Lower lobe of right lung (tissue), 2 donors: ENCODE measurements around the gene ASB5. TPM values are rescaled to one million over a fixed set of nuclear protein-coding genes. Genes with fewer than 3 reads are reported as not detected.
"Not testable (repeated sequence)": the region's sequence is repeated elsewhere in the genome, so short reads cannot be mapped to it uniquely, and the experiment has no call there.

ENCODE experiments used
- ATAC-seq, 2 donors: fragments of 200-7000 bp; cut with Tn5 transposase; one replicate each; pipeline ENCODE4 v1.9.1; 2020 to 2022; ENCODE audit warnings: mild to moderate bottlenecking in 2 of 2, moderate library complexity in 2 of 2
- DNase-seq: peaks from one replicate; pipeline ENCODE4 v3.0.0-alpha.2; 2020
- H3K27ac ChIP-seq: fragments of 200-600 bp; one replicate; pipeline ENCODE4 v1.8.0; 2022
- H3K27me3 ChIP-seq: fragments of 200-600 bp; one replicate; pipeline ENCODE4 v1.8.0; 2022; ENCODE audit warnings: low read depth
- H3K36me3 ChIP-seq: fragments of 200-600 bp; one replicate; pipeline ENCODE4 v1.8.0; 2022; ENCODE audit warnings: mild to moderate bottlenecking
- H3K4me1 ChIP-seq: fragments of 200-600 bp; one replicate; pipeline ENCODE4 v1.8.0; 2022
- H3K4me3 ChIP-seq: fragments of 200-600 bp; one replicate; pipeline ENCODE4 v1.8.0; 2022; ENCODE audit warnings: mild to moderate bottlenecking
- H3K9me3 ChIP-seq: fragments of 200-600 bp; one replicate; pipeline ENCODE4 v1.8.0; 2022
- intact Hi-C: fragments of 100-400 bp; cut with DNase I; formaldehyde crosslinking; loops from one replicate; pipeline ENCODE4 v1.11.0; 2022
- total RNA-seq: library from RNA; stranded (reverse); fragmentation: NEBNext Ultra II Directional; extraction: Animal tissue kit (Norgen Biotek cat#: 25700); gene quantifications from one replicate; pipeline ENCODE4 v1.2.1, GENCODE V29; 2021
- TF ChIP-seq, protein P1 (sequence below): fragments of 200-600 bp; IDR thresholded peaks from one replicate; pipeline ENCODE4 v1.8.0; 2022; ENCODE audit warnings: antibody characterized with exemption, mild to moderate bottlenecking
- donor health status: DM: no; HTN: yes; CAD: no; lungs with severe emphysema.

Gene ASB5
- total RNA-seq, 1 donor from 2014 or later, result not detected

DNA sequence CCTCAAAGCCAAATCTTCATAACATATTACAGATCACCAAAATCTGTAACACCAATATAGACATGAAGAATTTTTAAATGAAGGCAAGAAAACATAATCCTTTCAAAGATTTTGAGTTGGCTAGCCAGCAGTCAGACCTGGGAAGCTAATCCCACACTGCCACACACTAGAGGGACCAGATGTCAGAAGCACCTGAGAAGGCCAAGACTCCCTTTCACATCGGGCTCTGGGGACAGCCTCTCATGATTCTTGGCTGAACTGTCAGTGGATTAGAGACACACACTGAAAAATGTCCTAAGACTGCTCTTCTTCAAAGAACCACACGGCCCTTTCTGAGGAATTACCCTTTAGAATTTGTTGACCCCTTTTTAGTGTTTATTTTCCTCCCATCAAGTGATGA, 45.5 kb downstream of the ASB5 start:
- Histone ChIP-seq H3K4me3 (no peak overlapping the region), H3K9me3 (no peaks in the 10 kb centered on the region), H3K4me1 (no peaks in the 10 kb centered on the region), H3K27me3 (no peaks in the 10 kb centered on the region), H3K36me3 (no peaks in the 10 kb centered on the region), H3K27ac (no peak overlapping the region)
- TF ChIP-seq, protein P1, sequence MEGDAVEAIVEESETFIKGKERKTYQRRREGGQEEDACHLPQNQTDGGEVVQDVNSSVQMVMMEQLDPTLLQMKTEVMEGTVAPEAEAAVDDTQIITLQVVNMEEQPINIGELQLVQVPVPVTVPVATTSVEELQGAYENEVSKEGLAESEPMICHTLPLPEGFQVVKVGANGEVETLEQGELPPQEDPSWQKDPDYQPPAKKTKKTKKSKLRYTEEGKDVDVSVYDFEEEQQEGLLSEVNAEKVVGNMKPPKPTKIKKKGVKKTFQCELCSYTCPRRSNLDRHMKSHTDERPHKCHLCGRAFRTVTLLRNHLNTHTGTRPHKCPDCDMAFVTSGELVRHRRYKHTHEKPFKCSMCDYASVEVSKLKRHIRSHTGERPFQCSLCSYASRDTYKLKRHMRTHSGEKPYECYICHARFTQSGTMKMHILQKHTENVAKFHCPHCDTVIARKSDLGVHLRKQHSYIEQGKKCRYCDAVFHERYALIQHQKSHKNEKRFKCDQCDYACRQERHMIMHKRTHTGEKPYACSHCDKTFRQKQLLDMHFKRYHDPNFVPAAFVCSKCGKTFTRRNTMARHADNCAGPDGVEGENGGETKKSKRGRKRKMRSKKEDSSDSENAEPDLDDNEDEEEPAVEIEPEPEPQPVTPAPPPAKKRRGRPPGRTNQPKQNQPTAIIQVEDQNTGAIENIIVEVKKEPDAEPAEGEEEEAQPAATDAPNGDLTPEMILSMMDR, result no peak
- no peak for DNase-seq
- no peak for ATAC-seq
- intact Hi-C loops, result no loop called here

DNA sequence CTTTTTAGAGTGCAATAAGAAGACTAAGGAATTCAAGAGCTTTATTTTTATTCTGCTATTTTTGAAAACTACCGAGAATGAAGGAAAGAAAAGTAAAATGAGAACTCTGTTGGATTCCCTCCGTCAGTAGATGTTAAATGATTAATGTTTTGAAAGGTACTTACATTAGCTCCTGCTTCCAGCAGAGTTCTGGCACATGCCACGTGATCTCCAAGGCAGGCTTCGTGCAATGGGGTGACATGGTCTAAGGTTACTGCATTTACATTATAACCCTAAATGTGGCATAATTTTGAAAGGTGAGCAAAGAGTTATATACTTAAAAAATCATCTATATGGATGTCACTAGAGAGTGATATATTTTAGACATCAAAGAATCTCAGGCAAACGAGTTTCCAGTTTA, 46.9 kb downstream of the ASB5 start:
- Histone ChIP-seq H3K9me3 (no peaks in the 10 kb centered on the region), H3K36me3 (no peaks in the 10 kb centered on the region), H3K27me3 (no peaks in the 10 kb centered on the region), H3K4me1 (no peaks in the 10 kb centered on the region), H3K4me3 (no peak overlapping the region), H3K27ac (no peak overlapping the region)
- DNase-seq (no peak), ATAC-seq (no peak)
- TF ChIP-seq, protein P1, result no peak
- intact Hi-C loops, result no loop called here

DNA sequence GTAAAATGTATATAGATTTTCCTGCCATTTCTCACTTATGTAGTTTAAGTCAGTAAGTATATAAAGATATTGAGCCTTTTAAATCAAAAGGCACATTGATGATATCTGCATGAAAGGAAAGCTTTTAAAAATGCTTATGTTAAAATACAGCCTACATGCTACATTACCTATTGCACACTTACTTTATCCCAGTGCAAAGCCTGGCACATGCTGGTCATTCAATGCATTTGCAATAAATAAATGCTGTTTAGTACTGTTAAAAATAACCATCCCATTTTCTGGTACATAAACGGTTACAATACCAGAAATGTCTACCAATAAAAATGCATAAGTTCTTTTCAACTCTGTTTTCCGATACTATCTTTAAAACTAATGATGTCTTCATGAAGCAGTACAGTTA, 51.5 kb downstream of the ASB5 start:
- Histone ChIP-seq H3K27me3 (no peaks in the 10 kb centered on the region), H3K27ac (no peak overlapping the region), H3K36me3 (no peaks in the 10 kb centered on the region), H3K4me3 (no peak overlapping the region), H3K4me1 (no peaks in the 10 kb centered on the region), H3K9me3 (no peaks in the 10 kb centered on the region)
- TF ChIP-seq, protein P1, result no peak
- ATAC-seq (no peak), DNase-seq (no peak)
- intact Hi-C loops, result no loop called here

DNA sequence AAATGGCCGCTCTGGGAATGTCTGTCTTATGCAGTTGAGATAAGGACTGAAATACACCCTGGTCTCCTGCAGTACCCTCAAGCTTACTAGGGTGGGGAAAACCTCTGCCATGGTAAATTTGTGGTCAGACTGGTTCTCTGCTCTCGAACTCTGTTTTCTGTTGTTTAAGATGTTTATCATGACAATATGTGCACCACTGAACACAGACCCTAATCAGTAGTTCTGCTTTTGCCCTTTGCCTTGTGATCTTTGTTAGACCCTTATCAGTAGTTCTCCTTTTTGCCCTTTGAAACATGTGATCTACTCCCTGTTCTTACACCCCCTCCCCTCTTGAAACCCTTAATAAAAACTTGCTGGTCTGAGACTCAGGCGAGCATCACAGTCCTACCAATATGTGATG, 56.7 kb downstream of the ASB5 start:
- H3K4me1 ChIP-seq, intact Hi-C loops, ATAC-seq, H3K9me3 ChIP-seq, H3K36me3 ChIP-seq, DNase-seq, H3K27ac ChIP-seq, H3K27me3 ChIP-seq, H3K4me3 ChIP-seq: not testable (repeated sequence)

DNA sequence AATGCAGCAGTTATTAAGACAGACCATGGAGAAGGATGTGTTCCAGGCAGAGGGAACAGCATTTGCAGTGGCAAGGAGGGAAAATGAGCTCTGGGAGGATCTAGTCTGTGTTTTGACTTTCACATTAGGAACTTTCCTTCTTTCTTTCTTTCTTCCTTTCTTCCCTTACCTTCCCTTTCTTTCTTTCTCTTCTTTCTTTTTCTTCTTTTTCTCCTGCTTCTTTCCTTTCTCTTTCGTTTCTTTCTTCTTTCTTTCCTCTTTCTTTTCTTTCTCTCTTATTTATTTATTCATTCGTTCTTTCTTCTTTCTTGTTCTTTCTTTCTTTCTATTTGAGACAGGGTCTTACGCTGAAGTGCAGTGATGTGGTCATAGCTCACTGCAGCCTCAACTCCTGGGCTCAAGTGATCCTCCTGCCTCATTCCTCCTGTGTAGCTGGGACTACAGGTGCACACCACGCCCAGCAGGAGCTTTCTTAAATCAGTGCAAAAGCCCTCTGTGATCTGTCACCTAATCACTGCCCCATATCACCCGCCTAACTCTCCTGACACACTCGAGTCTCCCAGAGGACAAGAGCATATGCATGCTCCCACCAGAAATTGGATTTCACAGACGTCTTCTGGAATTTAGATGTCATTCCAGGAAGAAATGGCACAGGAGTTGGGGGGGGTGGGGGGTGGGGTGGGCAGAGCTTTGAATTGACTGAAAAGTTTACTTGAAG, 58.3 kb downstream of the ASB5 start:
- DNase-seq, result no peak
- ATAC-seq, result no peak
- Histone ChIP-seq H3K36me3 (no peaks in the 10 kb centered on the region), H3K4me1 (no peaks in the 10 kb centered on the region), H3K27me3 (no peaks in the 10 kb centered on the region), H3K9me3 (no peaks in the 10 kb centered on the region), H3K27ac (no peak overlapping the region), H3K4me3 (no peak overlapping the region)
- intact Hi-C loops, result no loop called here
- TF ChIP-seq, protein P1, result no peak

DNA sequence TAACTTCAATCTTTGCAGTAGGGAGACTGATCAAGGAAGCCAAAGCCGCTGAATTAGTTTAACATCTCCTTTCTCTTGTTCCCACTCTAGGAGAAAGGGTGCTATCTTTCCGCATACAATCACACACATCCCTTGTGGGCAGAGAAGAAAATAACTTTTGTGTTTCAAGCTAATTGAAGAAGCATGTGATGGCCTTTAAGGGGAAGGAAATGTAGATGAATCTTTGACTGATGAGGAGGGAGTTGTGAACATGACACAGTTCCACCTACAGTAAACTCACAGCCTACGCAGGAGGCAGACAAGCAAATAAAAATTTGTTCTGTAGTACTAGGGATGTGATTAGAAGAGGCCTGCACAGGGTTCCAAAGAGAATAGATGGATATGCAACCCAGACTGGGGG, 58.9 kb downstream of the ASB5 start:
- H3K27me3 ChIP-seq, result peaks cover 4% of the 10 kb centered on the region
- ATAC-seq, result no peak
- TF ChIP-seq, protein P1, result no peak

More for the DNA sequence above, 58.9 kb downstream of the ASB5 start:
- H3K4me3 ChIP-seq, result no peak overlapping the region
- H3K27ac ChIP-seq, result no peak overlapping the region
- H3K9me3 ChIP-seq, result no peaks in the 10 kb centered on the region
- DNase-seq, result no peak
- intact Hi-C loops, result no loop called here
- no peaks in the 10 kb centered on the region for H3K4me1 ChIP-seq
- H3K36me3 ChIP-seq, result no peaks in the 10 kb centered on the region
